ENCODE results near the gene FNDC10. TPM values are rescaled to one million over a fixed set of nuclear protein-coding genes. Genes with fewer than 3 reads are reported as not detected.

FNDC10 gene
- total and polyA plus RNA-seq, 4 donors, result 0.38 to 3.0 (median 0.83) TPM

GRCh38 chr1:1629430-1630190, 29.7 kb upstream of the FNDC10 start:
- no peaks in the 10 kb centered on the region for H3K4me1 ChIP-seq (ENCODE audit: control insufficient read depth in 1 of 2, insufficient read depth in 2 of 2, low read length in 2 of 2)
- no peak overlapping the region for H3K27ac ChIP-seq (ENCODE audit: low read depth in 1 of 2, low read length in 2 of 2)
- H3K4me3 ChIP-seq (ENCODE audit: low read length in 2 of 2), result no peak overlapping the region
- 76 to 81% methylated on average over 36 to 48 of the region's 48 CpGs for WGBS, 2 donors
- H3K27me3 ChIP-seq (ENCODE audit: control insufficient read depth in 1 of 2, insufficient read depth in 2 of 2, low read length in 1 of 2), result no peaks in the 10 kb centered on the region
- no peaks in the 10 kb centered on the region for H3K9me3 ChIP-seq (ENCODE audit: control insufficient read depth, low read length)
- ATAC-seq (ENCODE audit: low FRiP score), result no peak
- no peaks in the 10 kb centered on the region for H3K36me3 ChIP-seq (ENCODE audit: control insufficient read depth in 1 of 2, insufficient read depth in 2 of 2, low read length in 1 of 2)
- DNase-seq, result peak; percentile 72 to 76
- intact Hi-C loops (cut with DNase I), result no loop called here

GRCh38 chr1:1628754-1629429, 29.0 kb upstream of the FNDC10 start:
- Histone ChIP-seq H3K4me1 (ENCODE audit: control insufficient read depth in 1 of 2, insufficient read depth in 2 of 2, low read length in 2 of 2) (no peaks in the 10 kb centered on the region), H3K27me3 (ENCODE audit: control insufficient read depth in 1 of 2, insufficient read depth in 2 of 2, low read length in 1 of 2) (no peaks in the 10 kb centered on the region), H3K27ac (ENCODE audit: low read depth in 1 of 2, low read length in 2 of 2) (no peak overlapping the region), H3K9me3 (ENCODE audit: control insufficient read depth, low read length) (no peaks in the 10 kb centered on the region), H3K4me3 (ENCODE audit: low read length in 2 of 2) (no peak overlapping the region), H3K36me3 (ENCODE audit: control insufficient read depth in 1 of 2, insufficient read depth in 2 of 2, low read length in 1 of 2) (no peaks in the 10 kb centered on the region)
- 81% methylated on average over 53 of the region's 53 CpGs for WGBS, 2 donors
- ATAC-seq (ENCODE audit: low FRiP score), result no peak
- intact Hi-C loops (cut with DNase I), result no loop called here
- peak; percentile 49 to 73 for DNase-seq

- no peak overlapping the region for H3K4me3 ChIP-seq (ENCODE audit: low read length in 2 of 2)
- 93 to 94% methylated on average over 52 to 53 of the region's 53 CpGs for WGBS, 2 donors
- no peak for ATAC-seq (ENCODE audit: low FRiP score)
- no peaks in the 10 kb centered on the region for H3K4me1 ChIP-seq (ENCODE audit: control insufficient read depth in 1 of 2, insufficient read depth in 2 of 2, low read length in 2 of 2)
- H3K36me3 ChIP-seq (ENCODE audit: control insufficient read depth in 1 of 2, insufficient read depth in 2 of 2, low read length in 1 of 2), result no peaks in the 10 kb centered on the region
- H3K9me3 ChIP-seq (ENCODE audit: control insufficient read depth, low read length), result no peaks in the 10 kb centered on the region
- H3K27ac ChIP-seq (ENCODE audit: low read depth in 1 of 2, low read length in 2 of 2), result no peak overlapping the region
- H3K27me3 ChIP-seq (ENCODE audit: control insufficient read depth in 1 of 2, insufficient read depth in 2 of 2, low read length in 1 of 2), result no peaks in the 10 kb centered on the region
- intact Hi-C loops (cut with DNase I), result no loop called here
- peak; percentile 69 to 75 for DNase-seq
Measured at GRCh38 chr1:1627829-1628753, 28.2 kb upstream of the FNDC10 start.

GRCh38 chr1:1627261-1627828, 27.4 kb upstream of the FNDC10 start:
- no peaks in the 10 kb centered on the region for H3K4me1 ChIP-seq (ENCODE audit: control insufficient read depth in 1 of 2, insufficient read depth in 2 of 2, low read length in 2 of 2)
- intact Hi-C loops (cut with DNase I), result no loop called here
- no peaks in the 10 kb centered on the region for H3K36me3 ChIP-seq (ENCODE audit: control insufficient read depth in 1 of 2, insufficient read depth in 2 of 2, low read length in 1 of 2)
- DNase-seq (peak in 1 of 2 donors; percentile 72), ATAC-seq (ENCODE audit: low FRiP score) (no peak)
- no peak overlapping the region for H3K4me3 ChIP-seq (ENCODE audit: low read length in 2 of 2)
- WGBS, 2 donors, result 79 to 80% methylated on average over 35 to 37 of the region's 37 CpGs
- H3K27ac ChIP-seq (ENCODE audit: low read depth in 1 of 2, low read length in 2 of 2), result no peak overlapping the region
- no peaks in the 10 kb centered on the region for H3K9me3 ChIP-seq (ENCODE audit: control insufficient read depth, low read length)
- no peaks in the 10 kb centered on the region for H3K27me3 ChIP-seq (ENCODE audit: control insufficient read depth in 1 of 2, insufficient read depth in 2 of 2, low read length in 1 of 2)

- ATAC-seq (ENCODE audit: low FRiP score) (no peak), DNase-seq (peak; percentile 44 to 75)
- intact Hi-C loops (cut with DNase I), result no loop called here
- WGBS, 2 donors, result 92 to 93% methylated on average over 40 to 48 of the region's 48 CpGs
- H3K4me3 ChIP-seq (ENCODE audit: low read length in 2 of 2), result no peak overlapping the region
- no peaks in the 10 kb centered on the region for H3K27me3 ChIP-seq (ENCODE audit: control insufficient read depth in 1 of 2, insufficient read depth in 2 of 2, low read length in 1 of 2)
- no peaks in the 10 kb centered on the region for H3K9me3 ChIP-seq (ENCODE audit: control insufficient read depth, low read length)
- H3K4me1 ChIP-seq (ENCODE audit: control insufficient read depth in 1 of 2, insufficient read depth in 2 of 2, low read length in 2 of 2), result no peaks in the 10 kb centered on the region
- H3K27ac ChIP-seq (ENCODE audit: low read depth in 1 of 2, low read length in 2 of 2), result no peak overlapping the region
- no peaks in the 10 kb centered on the region for H3K36me3 ChIP-seq (ENCODE audit: control insufficient read depth in 1 of 2, insufficient read depth in 2 of 2, low read length in 1 of 2)
Measured at GRCh38 chr1:1626207-1627141, 26.5 kb upstream of the FNDC10 start.

- no peaks in the 10 kb centered on the region for H3K36me3 ChIP-seq (ENCODE audit: control insufficient read depth in 1 of 2, insufficient read depth in 2 of 2, low read length in 1 of 2)
- H3K27me3 ChIP-seq (ENCODE audit: control insufficient read depth in 1 of 2, insufficient read depth in 2 of 2, low read length in 1 of 2), result no peaks in the 10 kb centered on the region
- intact Hi-C loops (cut with DNase I), result no loop called here
- DNase-seq (peak; percentile 38 to 75), ATAC-seq (ENCODE audit: low FRiP score) (no peak)
- H3K9me3 ChIP-seq (ENCODE audit: control insufficient read depth, low read length), result no peaks in the 10 kb centered on the region
- no peak overlapping the region for H3K27ac ChIP-seq (ENCODE audit: low read depth in 1 of 2, low read length in 2 of 2)
- H3K4me1 ChIP-seq (ENCODE audit: control insufficient read depth in 1 of 2, insufficient read depth in 2 of 2, low read length in 2 of 2), result no peaks in the 10 kb centered on the region
- no peak overlapping the region for H3K4me3 ChIP-seq (ENCODE audit: low read length in 2 of 2)
- 85 to 91% methylated on average over 8 of the region's 8 CpGs for WGBS, 2 donors
Measured at GRCh38 chr1:1625824-1626206, 25.9 kb upstream of the FNDC10 start.

GRCh38 chr1:1625404-1625775, 25.5 kb upstream of the FNDC10 start:
- no peak overlapping the region for H3K4me3 ChIP-seq (ENCODE audit: low read length in 2 of 2)
- H3K9me3 ChIP-seq (ENCODE audit: control insufficient read depth, low read length), result no peaks in the 10 kb centered on the region
- ATAC-seq (ENCODE audit: low FRiP score) (no peak), DNase-seq (peak in 1 of 2 donors; percentile 57)
- H3K27ac ChIP-seq (ENCODE audit: low read depth in 1 of 2, low read length in 2 of 2), result no peak overlapping the region
- no peaks in the 10 kb centered on the region for H3K4me1 ChIP-seq (ENCODE audit: control insufficient read depth in 1 of 2, insufficient read depth in 2 of 2, low read length in 2 of 2)
- no peaks in the 10 kb centered on the region for H3K27me3 ChIP-seq (ENCODE audit: control insufficient read depth in 1 of 2, insufficient read depth in 2 of 2, low read length in 1 of 2)
- intact Hi-C loops (cut with DNase I), result no loop called here
- no peaks in the 10 kb centered on the region for H3K36me3 ChIP-seq (ENCODE audit: control insufficient read depth in 1 of 2, insufficient read depth in 2 of 2, low read length in 1 of 2)
- WGBS, 2 donors, result 81 to 83% methylated on average over 24 to 28 of the region's 28 CpGs

Measured in aorta (tissue), 5 donors.